T-helper 22 cell (primary cell): ENCODE measurements around the gene MYPN.
"Not testable (repeated sequence)": the region's sequence is repeated elsewhere in the genome, so short reads cannot be mapped to it uniquely, and the experiment has no call there.

Experiments
- DNase-seq: peaks from one replicate; pipeline ENCODE4 v3.0.0-alpha.2; 2020; ENCODE audit warnings: low read depth

The MYPN gene

DNA sequence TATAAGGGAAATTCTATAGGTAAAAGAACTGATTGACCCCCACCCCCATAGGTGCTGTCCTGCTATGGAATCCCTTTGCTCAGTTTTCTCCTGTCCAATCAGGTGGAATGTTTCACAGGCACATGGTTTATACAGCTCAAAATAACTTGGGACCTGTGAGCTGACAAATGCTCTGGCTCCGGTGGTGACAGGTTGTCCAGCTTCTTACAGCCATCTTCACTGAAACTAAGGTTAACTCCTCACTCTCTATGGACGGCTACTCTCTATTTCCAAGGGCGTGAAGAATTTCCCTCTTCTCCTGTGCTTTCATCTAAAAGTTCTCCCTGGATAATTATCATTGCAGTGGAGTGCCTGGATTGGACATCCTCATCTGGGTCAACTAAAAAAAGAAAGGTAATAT is at the start of gene MYPN:
Gene MYPN (plus strand): TSS at position 158 of the 400 bp plus-strand sequence. CDS start 11,951 bp downstream, outside the sequence.
- DNase-seq = no peak

- no peak for DNase-seq
Observed at GRCh38 chr10:68067029-68067428, 42.3 kb upstream of the MYPN start.

DNA sequence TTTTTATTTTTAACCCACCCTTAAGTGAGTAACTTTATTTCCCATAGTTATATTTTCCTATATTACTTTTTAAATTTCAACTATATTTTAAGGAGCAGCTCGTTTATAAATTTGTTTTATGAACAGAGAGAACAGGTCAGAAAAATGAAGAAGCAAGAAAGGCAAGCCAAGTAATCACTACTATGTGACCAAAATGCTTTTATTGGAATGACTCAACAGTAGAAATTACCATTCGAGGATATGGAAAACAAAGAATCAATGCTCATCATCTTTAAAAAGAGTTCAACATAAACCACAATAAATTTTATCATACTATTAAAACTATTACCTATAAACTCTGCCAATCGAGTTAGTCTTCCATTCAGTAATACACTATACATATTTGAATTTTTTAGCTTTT is 41.8 kb upstream of the MYPN start:
- DNase-seq = no peak

DNA sequence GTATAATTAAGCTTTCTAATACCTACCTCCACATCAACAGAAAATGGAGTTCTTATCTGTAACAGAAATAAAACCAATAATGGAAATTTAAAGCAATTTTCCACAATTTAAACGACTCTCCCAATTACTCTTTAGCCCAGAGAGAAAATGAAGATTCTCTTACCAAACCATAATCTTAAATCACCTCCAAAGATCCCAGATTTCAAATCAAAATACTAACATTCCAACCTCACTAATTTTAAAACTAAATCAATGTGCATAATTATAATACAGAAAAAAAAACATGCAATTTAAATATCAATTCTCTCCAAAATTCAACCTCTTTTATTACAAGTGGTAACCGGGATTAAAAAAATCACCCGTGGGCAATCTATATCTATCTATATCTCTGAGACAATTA is 35.7 kb upstream of the MYPN start:
- DNase-seq = no peak

DNA sequence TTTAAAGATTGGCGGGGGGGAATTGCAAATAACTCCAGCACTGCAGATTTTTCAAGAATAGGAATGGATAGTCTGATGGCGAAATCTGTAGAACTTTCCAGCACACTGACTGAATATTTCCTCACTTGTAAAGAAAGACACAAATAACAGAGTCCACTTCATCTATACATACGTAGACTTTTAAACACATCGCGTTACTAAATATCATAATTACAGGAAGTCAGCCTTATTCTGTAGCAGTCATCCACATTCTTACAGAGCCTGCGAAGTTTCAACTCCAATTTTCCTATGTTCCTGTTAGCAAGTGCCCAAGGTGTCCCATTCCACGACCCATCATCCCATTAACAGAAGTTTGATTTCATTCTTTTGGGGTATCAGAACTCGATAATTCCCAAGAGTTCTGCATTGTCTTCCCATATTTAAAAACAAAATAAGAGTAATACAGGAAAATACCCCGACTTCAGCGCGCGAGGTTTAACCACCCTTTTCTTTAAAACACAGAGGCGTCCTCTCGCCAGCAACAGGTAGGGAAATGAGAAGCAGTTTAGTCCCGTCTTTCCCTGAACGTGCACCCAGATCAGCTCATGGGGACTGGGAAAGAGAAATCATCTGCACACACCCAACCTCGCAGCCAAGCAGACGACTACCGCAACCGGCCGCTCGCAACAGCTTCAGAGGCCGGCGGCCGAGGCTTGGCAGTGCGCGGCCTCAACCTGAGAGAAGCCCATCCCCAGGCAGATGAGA is 35.1 kb upstream of the MYPN start:
- DNase-seq = no peak

DNA sequence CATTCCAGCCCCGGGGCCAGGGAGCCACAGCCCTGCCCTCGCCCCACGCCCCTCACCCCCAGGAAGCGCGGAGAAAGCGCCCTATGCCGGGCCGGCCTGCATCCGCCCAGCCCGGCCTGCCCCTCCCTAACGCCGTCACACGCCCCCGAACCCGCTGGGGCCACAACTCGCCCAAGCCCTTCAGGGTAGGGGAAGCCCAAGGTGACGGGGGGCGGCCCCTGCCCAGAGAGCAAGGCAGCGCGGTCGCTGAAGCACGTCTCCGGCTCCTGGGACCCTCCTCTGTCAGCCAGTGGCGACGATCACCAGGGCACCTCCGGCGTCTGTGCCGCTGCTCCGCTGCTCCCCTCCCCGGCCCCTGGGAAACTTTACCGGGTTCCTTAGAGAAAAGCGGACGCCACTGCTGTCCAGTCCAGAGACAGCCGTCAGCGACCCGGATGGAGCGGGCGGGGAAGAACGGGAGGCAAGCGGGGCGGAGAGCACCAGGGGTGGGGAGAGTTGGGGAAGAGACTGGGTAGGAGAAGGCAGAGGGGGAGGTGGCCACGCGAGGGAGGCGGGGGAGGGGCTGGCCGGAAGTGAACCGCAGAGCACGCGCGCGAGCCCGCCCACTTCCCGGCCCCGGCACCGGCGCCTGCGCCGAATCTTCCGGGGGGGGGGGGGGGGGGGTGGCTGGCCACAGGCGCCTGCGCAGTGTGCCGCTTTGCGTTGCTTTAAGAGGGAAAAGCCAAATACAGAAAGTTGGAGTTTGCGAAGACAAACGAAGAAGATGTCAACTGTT is 34.3 kb upstream of the MYPN start, which contains the start of gene HERC4:
Gene HERC4 (minus strand): TSS at position 509 of the 775 bp plus-strand sequence. CDS start 2,175 bp downstream, outside the sequence.
- peak; percentile 90 for DNase-seq

DNA sequence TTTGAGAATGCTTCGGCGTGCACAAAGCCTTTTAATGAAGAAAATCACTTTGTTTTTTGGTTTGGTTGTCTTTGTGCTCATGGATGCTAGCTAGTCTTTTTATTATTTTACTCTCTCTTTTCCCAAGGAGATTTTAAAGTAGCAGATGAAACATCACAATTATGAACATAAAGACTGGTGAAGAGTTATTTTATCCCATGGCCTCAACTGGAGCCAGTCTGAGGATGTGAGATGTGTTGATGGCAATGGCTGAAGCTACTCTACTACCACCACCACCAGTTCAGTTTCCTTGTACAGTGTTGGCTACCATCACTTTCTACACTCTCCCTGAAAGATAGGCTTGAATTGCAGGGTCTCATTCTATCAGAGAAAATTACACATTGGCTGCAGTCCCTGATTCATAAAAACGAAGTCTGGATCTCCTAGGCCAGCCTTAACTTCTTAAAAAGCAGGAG is 33.7 kb upstream of the MYPN start:
- DNase-seq = no peak

DNA sequence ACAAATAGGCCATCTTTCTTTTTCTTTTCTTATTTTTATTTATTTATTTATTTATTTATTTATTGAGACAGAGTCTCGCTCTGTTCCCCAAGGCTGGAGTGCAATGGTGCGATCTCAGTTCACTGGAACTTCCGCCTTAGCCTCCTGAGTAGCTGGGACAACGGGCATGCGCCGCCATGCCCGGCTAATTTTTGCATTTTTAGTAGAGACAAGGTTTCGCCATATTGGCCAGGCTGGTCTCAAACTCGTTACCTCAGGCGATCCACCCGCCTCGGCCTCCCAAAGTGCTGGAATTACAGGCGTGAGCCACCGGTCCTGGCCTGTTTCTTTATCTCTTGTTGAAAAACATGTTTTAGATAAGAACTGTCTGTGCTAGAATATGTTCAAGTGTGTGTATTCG is 33.2 kb upstream of the MYPN start:
- not testable (repeated sequence) for DNase-seq

DNA sequence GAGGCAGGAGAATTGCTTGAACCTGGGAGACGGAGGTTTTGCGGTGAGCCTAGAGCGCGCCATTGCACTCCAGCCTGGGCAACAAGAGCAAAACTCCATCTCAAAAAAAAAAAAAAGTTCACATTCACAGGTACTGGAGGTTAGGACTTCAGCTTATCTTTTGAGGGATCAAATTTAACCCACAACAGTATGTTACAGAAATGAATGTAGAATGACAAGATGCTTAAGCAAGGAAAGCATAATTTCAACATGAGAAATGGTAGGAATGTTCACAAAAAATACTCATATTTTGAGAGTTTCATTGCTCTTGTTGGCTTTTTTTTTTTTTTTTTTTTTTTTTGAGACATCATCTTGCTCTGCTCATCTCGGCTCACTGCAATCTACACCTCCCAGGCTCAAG is 32.3 kb upstream of the MYPN start:
- DNase-seq = no peak

GRCh38 chr10:68079434-68079833 is 29.9 kb upstream of the MYPN start:
- DNase-seq = no peak

DNA sequence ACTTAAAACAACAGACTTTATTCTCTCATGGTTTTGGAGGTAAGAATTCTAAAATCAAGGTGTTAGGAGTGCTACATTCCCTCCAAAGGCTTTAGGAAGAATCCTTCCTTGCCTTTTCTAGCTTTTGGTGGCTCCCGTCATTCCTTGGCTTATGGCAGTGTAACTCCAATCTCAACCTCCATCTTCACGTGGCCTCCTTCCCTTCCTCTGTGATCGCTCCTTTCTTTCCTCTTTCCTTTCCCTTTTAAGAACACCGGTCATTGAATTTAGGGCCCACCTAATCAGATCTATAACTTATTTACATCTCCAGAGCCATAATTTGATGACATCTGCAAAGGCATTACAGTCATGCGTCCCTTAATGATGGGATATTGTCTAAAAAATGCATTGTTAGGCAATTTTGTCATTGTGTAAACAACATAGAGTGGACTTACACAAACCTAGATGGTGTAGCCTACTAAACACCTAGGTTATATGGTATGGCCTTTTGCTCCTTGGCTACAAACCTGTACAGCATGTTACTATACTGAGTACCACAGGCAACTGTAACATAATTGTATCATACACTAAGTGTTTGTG is 28.3 kb upstream of the MYPN start:
- no peak for DNase-seq

GRCh38 chr10:68081916-68082315 is 27.4 kb upstream of the MYPN start:
- DNase-seq = no peak

DNA sequence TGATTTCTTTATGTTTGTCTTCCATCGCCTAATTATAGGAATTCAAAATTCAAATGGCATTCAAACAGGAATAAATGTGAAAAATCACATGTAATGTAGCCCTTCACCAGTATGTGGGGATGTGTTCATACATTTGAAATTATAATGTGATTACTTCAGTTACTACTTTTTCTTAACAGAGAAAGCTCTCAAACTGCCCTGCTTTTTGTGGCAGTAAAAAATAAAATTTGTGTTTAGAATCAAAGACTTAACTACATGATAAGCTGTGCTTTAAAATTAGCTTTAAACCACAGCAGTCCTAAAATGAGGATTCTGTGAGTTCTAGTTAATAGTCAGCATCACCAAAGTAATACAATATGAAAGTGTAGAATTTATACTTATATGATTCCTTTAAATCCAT is 26.4 kb upstream of the MYPN start:
- no peak for DNase-seq

DNA sequence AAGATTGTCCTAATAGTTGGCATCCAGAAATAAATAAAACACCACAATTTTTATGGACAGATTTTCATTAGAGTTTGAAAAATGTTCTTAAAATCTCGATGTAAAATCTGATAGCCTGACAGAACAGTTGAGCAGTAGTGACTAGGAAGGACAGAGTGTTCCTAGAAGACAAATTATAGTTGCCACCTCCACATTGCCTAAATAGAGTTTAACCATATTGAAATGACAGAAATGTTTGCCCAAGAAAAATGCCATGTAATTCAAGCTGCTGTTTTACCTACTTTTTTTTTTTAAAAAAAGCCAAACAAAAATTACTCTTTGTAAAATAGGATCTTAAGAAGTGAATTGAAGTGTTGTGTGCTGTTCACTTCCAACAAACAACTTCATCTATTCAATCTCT is 25.3 kb upstream of the MYPN start:
- no peak for DNase-seq

DNA sequence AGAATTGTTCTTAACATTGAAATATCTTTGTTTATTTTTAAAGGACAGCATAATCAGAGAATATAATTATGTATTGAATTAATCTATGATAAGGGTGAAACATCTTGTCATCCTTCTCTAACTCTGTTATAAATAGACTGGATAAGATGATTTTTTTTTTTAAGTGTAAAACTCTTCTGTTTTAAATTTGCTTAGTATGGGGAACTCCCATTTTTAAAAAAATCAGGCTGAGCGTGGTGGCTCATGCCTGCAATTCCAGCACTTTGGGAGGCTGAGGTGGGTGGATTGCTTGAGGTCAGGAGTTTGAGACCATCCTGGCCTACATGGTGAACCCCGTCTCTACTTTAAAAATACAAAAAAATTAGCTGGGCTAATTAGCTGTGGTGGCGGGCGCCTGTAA is 24.8 kb upstream of the MYPN start:
- DNase-seq = no peak

DNA sequence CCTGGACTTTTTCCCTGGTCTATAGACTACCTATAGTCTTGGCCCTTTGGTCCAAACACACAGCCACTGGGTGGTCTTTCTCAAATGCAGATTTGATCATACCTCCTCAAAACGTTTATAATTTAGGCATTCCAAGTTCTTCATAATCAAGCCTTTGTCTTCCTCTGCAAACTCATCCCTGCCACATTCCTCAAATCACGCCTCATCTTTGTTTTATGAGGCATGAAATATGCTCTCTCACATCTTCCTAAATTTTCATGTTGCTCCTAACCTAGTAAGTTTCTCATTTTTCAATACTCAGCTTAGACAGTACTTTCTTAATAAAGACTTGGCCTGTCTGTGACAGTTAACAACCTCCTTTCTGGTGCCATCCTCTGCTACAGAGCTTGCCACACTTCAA is 23.3 kb upstream of the MYPN start:
- no peak for DNase-seq

DNA sequence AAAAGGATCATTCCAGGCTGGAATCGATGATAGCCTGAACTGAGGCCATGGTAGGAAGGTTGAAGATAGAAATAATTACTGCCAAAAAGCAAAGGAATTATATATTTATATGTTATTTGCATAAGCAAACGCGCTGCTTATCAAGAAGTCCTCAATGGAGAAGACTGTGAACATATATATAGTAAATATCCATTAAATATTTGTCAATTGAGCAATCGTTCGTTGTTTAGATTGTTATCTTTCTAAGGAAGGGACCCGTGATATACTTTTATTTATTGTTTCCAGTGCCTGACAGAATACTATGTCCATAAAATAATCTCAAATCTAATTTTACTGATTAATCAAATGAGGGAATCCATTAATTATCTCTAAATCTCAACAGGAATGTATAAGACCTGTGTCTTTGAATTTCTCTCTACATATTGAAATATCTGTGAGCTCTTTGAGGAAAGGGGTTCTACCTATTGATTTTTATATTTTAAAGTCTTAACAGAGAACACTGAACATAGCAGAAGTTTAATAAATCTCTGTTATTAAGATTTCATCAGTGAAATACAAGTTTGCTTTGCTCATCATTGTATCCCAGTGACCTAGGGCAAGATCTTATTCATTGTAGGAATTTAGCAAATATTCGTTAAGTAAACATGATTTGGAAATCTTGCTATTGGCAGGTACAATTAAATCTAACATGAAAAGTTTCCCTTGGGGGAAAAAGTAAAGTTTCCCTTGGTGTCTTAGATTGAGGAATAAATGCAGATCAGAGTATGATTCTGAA is 22.2 kb upstream of the MYPN start:
- no peak for DNase-seq

GRCh38 chr10:68087685-68088401 is 21.4 kb upstream of the MYPN start:
- no peak for DNase-seq

DNA sequence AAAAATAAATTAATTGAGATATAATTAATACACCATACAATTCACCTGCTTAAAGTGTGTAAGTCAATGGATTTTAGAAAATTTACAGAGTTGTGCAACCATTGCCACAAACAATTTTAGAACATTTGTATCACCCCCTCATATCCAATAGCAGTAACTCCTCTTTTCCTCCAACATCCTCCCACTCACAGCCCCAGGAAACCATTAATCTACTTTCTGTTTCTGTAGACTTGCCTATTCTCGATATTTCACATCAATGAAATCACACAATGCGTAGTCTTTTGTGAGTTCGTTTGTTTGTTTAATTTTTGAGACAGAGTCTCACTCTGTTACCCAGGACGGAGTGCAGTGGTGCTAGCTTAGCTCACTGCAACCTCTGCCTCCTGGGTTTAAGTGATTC is 20.5 kb upstream of the MYPN start:
- DNase-seq = no peak

DNA sequence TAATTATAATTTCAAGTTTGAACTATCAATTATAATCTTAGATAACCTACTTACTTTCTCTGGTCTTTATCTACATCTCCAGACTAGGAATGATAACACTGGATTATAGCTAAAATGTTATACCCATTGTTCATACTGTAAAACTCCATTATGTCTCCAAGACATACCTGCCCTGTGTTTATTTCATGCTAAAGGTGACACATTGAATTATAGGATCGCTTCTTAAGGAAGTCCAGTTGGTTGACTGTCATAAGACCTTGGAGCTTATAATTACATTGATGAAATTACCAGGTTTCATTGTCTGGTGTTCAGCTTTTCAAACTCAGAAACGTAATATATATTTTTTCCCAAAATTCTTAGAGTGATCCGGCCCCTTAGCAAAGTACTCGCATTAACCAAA is 18.7 kb upstream of the MYPN start:
- DNase-seq = no peak

DNA sequence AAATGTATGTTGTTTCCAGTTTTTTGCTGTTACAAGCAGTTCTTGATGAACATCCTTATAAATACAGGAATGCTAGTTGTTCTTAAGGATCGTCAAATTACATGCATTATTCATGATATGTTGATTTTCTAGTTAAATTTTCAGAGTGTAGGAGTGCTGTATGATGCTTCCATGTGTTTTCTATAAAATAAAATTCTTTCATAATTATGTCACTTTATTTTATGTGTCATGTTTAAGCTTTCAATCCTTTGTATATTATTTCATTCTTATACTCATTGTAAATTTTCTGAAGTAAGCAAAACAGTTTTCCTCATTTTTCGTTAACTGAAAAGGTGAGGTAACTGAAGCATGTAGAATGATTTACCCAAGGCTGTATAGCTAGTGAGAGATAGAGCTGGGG is 16.8 kb upstream of the MYPN start:
- DNase-seq = no peak

DNA sequence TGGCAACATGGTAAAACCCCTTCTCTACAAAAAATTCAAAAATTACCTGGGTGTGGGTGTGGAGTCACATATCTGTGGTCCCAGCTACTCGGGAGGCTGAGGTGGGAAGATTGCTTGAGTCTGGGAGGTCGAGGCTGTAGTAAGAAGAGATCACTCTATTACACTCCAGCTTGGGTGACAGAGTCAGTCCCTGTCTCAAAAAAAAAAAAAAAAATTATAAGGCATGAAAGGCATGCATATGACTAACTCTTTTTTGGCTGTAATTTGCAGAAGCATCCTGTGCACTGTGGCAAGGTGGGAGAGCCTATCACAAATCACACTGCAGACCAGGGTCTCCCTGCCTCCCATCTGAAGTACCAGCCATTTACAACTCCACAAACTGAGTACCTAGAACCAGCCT is 14.1 kb upstream of the MYPN start:
- DNase-seq = no peak
